ELF-1 (cell line): ENCODE results near the gene TPSB2.
"Not testable (repeated sequence)": the region's sequence is repeated elsewhere in the genome, so short reads cannot be mapped to it uniquely, and the experiment has no call there.

Experiments used
- DNase-seq: peaks from one replicate; pipeline ENCODE4 v3.0.0-alpha.2; 2016; ENCODE audit warnings: low read depth, low spot score

TPSB2 gene

GRCh38 chr16:1241081-1241480 is 11.1 kb upstream of the TPSB2 start:
- not testable (repeated sequence) for DNase-seq

- DNase-seq: not testable (repeated sequence)
These were observed 10.5 kb upstream of the TPSB2 start, which contains the start of gene TPSAB1 for GRCh38 chr16:1240436-1240835. TPSAB1 (plus strand) TSS chr16:1240705; CDS start chr16:1240939, 234 bp downstream.

GRCh38 chr16:1239575-1239974 is 9.6 kb upstream of the TPSB2 start:
- DNase-seq: not testable (repeated sequence)

GRCh38 chr16:1238909-1239308 is 8.9 kb upstream of the TPSB2 start:
- DNase-seq: not testable (repeated sequence)

- DNase-seq: no peak
These were observed 8.0 kb upstream of the TPSB2 start for GRCh38 chr16:1237990-1238389.

- not testable (repeated sequence) for DNase-seq
These were observed 6.7 kb upstream of the TPSB2 start for GRCh38 chr16:1236659-1237058.

GRCh38 chr16:1232049-1232748 is 2.2 kb upstream of the TPSB2 start:
- not testable (repeated sequence) for DNase-seq

GRCh38 chr16:1231301-1231700 is 1.3 kb upstream of the TPSB2 start:
- DNase-seq: not testable (repeated sequence)

- DNase-seq: not testable (repeated sequence)
These were observed 658 bp upstream of the TPSB2 start for GRCh38 chr16:1230471-1231212.

- DNase-seq: not testable (repeated sequence)
These were observed 508 bp downstream of the TPSB2 start for GRCh38 chr16:1229476-1229875.

- DNase-seq: not testable (repeated sequence)
These were observed 1.8 kb downstream of the TPSB2 start for GRCh38 chr16:1228227-1228626.

GRCh38 chr16:1226692-1227091 is 3.3 kb downstream of the TPSB2 start:
- not testable (repeated sequence) for DNase-seq

- DNase-seq: not testable (repeated sequence)
These were observed 4.2 kb downstream of the TPSB2 start for GRCh38 chr16:1225728-1226311.

GRCh38 chr16:1225051-1225451 is 4.9 kb downstream of the TPSB2 start, which contains the start of gene TPSG1:
TPSG1 (minus strand) TSS chr16:1225268; CDS start chr16:1225252, 16 bp downstream.
- no peak for DNase-seq

- DNase-seq: no peak
These were observed 5.4 kb downstream of the TPSB2 start for GRCh38 chr16:1224558-1224957.

- no peak for DNase-seq
These were observed 6.4 kb downstream of the TPSB2 start for GRCh38 chr16:1223355-1224214.

GRCh38 chr16:1222553-1223354 is 7.2 kb downstream of the TPSB2 start:
- DNase-seq: no peak

GRCh38 chr16:1221628-1222552 is 8.1 kb downstream of the TPSB2 start:
- no peak for DNase-seq

GRCh38 chr16:1220841-1221627 is 8.9 kb downstream of the TPSB2 start:
- DNase-seq: no peak
